Measurements from ENCODE around the gene SHTN1.

GRCh38 chr10:116879817-116880216, 125.2 kb downstream of the SHTN1 start:
- TF ChIP-seq, protein P1, sequence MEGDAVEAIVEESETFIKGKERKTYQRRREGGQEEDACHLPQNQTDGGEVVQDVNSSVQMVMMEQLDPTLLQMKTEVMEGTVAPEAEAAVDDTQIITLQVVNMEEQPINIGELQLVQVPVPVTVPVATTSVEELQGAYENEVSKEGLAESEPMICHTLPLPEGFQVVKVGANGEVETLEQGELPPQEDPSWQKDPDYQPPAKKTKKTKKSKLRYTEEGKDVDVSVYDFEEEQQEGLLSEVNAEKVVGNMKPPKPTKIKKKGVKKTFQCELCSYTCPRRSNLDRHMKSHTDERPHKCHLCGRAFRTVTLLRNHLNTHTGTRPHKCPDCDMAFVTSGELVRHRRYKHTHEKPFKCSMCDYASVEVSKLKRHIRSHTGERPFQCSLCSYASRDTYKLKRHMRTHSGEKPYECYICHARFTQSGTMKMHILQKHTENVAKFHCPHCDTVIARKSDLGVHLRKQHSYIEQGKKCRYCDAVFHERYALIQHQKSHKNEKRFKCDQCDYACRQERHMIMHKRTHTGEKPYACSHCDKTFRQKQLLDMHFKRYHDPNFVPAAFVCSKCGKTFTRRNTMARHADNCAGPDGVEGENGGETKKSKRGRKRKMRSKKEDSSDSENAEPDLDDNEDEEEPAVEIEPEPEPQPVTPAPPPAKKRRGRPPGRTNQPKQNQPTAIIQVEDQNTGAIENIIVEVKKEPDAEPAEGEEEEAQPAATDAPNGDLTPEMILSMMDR (IDR thresholded peaks at IDR 0.05; ENCODE audit: extremely low read depth in 1 of 2, insufficient read depth in 1 of 2, low read depth in 1 of 2, low read length in 2 of 2) = no peak
- no peak for TF ChIP-seq POLR2A (IDR thresholded peaks at IDR 0.05; ENCODE audit: low read depth, low read length)
- no peak for TF ChIP-seq GATA2 (IDR thresholded peaks at IDR 0.05; ENCODE audit: insufficient read depth, insufficient read length, low read depth, low read length)
- no peak for TF ChIP-seq MYC (IDR thresholded peaks at IDR 0.05; ENCODE audit: low read depth, low read length)
